AG10803 (cell line): Measurements from ENCODE around the gene TECR.

Experiments
- DNase-seq: peaks from one replicate; pipeline ENCODE4 v3.0.0; 2010; ENCODE audit warnings: low read depth
- H3K4me3 ChIP-seq: 2 replicates; pipeline ENCODE4 v1.5.1; 2011; ENCODE audit warnings: mild to moderate bottlenecking, low read length, control low read depth
- TF ChIP-seq, protein P1 (sequence below): conservative IDR thresholded peaks from 2 replicates; pipeline ENCODE4 v1.5.1; 2011; ENCODE audit warnings: mild to moderate bottlenecking, low read length, control low read depth, inconsistent platforms

The TECR gene

DNA sequence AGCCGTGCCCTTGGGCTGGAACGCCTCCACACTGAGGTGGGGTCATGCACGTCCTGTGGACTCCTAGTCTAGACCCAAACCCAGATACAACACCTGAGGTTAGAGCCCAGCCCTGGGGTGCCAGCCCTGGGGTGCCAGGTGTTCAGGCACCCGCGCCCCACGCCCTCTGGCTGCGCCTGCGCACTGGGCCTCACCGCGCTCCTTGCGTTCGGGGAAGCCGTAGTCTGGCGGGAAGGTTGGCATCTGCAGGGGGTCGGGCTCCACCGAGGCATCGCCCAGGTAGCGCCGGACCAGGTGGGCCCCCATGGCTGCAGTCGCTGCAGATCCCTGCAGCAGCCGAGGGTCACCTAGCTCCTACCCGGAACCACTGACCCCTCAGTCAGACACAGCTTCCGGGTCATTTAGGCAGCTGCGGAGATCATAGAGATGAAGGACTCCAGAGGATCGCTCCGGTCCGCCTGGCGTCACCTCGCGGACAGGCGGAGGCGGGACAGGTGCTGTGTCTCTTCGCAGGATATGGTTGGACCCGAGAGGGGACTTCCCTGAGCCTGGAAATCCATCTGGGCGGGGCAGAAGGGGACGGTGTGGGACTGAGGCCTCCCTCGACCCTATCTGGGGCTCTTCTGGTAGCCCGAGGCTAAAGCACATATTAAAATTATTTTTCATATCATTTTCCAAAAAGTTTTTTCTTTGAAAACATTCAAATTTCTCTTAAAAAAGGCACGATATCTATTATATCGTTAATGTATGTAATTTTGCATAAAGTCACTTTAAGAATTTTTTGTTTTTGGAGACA, 42.5 kb downstream of the TECR start, which contains the start of gene NDUFB7:
Gene NDUFB7 (minus strand): TSS at position 372 of the 796 bp plus-strand sequence. CDS start 66 bp downstream, at position 306.
- peak within 1 kb of the TSS; percentile 80 for H3K4me3 ChIP-seq
- peak; percentile 95 for DNase-seq
- TF ChIP-seq, protein P1, sequence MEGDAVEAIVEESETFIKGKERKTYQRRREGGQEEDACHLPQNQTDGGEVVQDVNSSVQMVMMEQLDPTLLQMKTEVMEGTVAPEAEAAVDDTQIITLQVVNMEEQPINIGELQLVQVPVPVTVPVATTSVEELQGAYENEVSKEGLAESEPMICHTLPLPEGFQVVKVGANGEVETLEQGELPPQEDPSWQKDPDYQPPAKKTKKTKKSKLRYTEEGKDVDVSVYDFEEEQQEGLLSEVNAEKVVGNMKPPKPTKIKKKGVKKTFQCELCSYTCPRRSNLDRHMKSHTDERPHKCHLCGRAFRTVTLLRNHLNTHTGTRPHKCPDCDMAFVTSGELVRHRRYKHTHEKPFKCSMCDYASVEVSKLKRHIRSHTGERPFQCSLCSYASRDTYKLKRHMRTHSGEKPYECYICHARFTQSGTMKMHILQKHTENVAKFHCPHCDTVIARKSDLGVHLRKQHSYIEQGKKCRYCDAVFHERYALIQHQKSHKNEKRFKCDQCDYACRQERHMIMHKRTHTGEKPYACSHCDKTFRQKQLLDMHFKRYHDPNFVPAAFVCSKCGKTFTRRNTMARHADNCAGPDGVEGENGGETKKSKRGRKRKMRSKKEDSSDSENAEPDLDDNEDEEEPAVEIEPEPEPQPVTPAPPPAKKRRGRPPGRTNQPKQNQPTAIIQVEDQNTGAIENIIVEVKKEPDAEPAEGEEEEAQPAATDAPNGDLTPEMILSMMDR, result peak; percentile 78

DNA sequence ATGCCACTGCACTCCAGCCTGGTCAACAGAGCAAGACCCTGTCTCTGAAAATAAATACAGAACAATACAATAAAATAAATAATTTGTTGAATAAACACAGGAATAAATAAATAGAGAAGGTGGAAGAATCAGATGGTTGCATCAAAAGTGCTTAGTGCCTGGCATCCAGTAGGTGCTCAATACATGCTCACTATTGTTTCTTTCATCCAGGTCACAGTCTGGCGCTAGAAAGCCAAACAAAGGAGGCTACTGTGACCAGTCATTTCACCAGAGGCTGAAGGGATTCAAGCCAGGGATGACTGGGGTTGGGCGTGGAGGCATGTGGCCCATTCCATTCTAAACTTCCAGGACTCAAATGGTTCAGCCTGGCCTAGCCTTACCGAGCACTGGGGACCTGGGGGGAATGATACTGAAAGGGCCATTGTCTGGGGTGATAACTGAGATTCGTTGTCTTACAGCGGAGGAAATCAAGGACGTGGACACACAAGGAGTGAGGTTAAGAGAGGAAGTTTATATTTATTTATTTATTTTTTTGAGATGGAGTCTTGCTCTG, 46.1 kb downstream of the TECR start:
- H3K4me3 ChIP-seq, result no peak overlapping the region
- no peak for DNase-seq
- TF ChIP-seq, protein P1, result no peak

GRCh38 chr19:14576363-14576762, 47.0 kb downstream of the TECR start:
- no peak for DNase-seq
- no peak overlapping the region for H3K4me3 ChIP-seq
- TF ChIP-seq, protein P1, result no peak

DNA sequence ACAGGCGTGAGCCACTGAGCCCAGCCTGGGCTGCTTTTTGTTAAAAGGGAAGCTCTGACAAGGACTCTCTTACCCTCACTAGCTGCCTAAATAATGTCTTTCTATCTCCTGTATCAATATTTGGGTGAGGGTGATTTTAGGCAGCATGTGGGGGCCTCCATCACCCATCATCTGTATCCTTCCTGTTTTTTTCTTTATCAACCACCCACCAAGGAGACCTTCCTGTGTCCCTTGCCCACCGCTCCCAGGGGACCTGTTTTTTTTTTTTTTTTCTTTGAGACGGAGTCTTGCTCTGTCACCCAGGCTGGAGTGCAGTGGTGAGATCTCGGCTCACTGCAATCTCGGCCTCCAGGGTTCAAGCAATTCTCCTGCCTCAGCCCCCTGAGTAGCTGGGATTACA, 47.9 kb downstream of the TECR start:
- no peak overlapping the region for H3K4me3 ChIP-seq
- TF ChIP-seq, protein P1, result no peak
- DNase-seq, result no peak

DNA sequence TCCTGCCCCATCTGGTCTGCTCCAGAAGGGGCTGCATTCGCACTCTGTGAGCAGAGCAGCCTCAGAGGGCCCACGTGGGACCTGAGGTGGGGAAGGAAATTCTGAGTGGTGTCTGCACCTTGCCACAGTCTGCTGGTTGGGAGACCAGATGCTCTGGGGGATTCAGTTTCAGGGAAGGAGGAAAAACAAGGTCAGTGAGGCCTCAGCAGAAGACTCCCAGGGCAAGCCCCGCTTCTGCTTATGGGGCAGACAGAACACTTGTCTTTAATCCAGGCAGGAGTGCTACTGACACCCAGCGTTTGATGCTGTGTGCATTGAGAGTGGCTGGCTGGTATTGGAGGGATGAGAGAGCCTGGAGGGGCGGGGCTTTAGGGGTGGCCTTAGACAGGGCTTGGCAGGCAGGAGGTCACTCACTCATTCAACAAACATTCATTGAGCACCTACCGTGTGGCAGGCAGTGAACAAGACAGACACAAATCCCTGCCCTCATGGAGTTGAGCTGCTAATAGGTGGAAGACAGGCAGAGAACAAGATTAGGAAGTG, 48.6 kb downstream of the TECR start:
- DNase-seq, result no peak

DNA sequence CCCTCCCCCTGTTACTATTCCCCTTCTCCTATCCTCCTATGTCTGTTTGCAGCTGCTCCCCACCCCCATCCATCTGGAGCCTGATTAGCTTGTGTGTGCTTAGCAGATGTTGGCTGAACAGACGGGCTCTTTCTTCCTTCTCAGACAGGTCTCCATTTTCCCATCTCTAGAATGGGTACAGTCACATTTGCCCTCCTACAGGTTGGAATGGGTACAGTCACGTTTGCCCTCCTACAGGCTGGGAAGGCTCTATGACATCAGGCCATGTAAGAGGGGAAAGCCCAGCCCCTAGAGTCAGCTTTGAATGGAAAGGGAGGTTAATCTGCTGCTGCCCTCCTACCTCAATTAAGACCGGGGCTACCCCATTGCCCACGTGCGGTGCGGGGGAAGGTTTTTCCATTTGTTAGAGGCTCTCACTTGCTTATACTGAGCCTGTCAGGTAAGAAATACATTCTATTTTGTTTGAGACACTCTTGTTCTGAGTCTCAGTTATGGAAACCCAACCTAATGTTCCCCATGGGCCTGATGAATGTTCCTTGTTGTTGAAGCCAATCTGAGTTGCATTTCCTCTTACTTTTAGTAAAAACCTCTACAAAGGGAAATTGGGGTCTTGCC, 51.3 kb downstream of the TECR start:
- no peak for DNase-seq
- TF ChIP-seq, protein P1, result no peak
- no peak overlapping the region for H3K4me3 ChIP-seq

More for the DNA sequence above, 48.6 kb downstream of the TECR start:
- TF ChIP-seq, protein P1, result no peak
- H3K4me3 ChIP-seq, result no peak overlapping the region
